T-helper 2 cell (primary cell): ENCODE results near the gene PDE6D.
"Not testable (repeated sequence)": the region's sequence is repeated elsewhere in the genome, so short reads cannot be mapped to it uniquely, and the experiment has no call there.

Source experiments
- DNase-seq, 5 experiments: peaks; one replicate each; pipeline versions ENCODE4 v3.0.0 to v3.0.0-alpha.2; 2012 to 2022

PDE6D gene

DNA sequence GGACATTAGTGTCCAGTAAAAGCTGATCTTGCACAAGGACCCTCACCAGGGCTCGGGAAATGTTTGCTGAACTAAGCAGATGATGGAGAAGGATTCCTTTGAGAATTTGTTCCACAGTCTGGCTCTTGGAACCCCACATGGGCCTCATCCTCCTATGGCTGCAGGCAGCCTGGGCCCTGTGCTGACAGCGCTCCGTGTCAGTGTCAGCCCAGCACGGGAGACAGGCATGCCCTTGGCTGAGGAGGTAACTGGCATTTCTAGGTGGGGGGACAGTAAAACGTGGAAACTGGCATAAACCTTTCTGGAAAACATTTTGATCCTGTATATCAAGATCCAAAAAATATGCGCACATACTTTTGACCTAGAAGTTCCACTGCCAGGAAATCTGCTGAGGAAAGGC lies 62.3 kb downstream of the PDE6D start:
- no peak for DNase-seq

DNA sequence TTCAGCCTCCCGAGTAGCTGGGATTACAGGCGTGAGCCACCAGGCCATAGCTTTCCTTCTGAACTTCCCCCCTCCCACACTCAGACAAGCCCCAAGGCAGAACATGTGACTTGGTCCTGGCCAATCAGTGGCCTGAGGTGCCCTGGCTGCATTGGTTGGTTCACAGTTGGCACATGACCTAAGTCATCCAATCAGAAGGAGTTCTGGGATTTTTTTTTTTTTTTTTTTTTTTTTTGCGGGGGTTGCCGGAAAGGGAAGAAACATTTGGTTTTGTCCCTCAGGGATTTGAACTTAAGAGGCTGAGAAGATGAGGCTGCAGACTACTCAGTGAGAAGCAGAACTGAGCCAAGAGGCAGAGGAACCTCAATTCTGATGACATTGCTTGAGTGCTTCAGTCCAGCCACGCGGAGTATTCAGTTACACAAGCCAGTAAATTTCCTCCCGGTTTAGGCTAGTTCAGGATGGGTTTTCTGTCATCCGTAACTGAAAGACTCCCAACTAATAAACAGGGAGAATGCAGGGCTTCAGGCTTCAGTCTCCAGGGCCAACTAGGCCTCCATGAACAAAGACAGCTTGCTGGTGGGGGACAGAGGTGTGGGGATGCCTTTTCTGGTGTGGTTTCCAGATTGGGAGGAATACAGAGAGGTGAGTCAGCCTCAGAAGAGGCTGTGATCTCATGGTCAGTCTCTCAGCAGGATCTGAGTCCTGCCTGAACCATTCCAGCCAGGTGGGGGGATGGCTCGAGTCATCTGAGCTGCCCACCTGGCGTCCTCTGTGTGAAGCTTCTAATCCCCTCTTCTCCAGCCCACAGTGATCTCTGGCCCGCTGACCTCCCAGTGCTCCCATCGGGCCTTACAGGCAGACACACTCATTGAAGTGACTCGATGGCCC lies 63.6 kb downstream of the PDE6D start:
- peak in 1 of 5 experiments; percentile 57 for DNase-seq

- DNase-seq = no peak
Observed at GRCh38 chr2:231716666-231717280, 64.3 kb downstream of the PDE6D start.

GRCh38 chr2:231715988-231716616 lies 65.0 kb downstream of the PDE6D start:
- no peak for DNase-seq

GRCh38 chr2:231715499-231715837 lies 65.6 kb downstream of the PDE6D start:
- DNase-seq = no peak

GRCh38 chr2:231714639-231715498 lies 66.2 kb downstream of the PDE6D start:
- DNase-seq = peak; percentile 62 to 73 (median 67)

DNA sequence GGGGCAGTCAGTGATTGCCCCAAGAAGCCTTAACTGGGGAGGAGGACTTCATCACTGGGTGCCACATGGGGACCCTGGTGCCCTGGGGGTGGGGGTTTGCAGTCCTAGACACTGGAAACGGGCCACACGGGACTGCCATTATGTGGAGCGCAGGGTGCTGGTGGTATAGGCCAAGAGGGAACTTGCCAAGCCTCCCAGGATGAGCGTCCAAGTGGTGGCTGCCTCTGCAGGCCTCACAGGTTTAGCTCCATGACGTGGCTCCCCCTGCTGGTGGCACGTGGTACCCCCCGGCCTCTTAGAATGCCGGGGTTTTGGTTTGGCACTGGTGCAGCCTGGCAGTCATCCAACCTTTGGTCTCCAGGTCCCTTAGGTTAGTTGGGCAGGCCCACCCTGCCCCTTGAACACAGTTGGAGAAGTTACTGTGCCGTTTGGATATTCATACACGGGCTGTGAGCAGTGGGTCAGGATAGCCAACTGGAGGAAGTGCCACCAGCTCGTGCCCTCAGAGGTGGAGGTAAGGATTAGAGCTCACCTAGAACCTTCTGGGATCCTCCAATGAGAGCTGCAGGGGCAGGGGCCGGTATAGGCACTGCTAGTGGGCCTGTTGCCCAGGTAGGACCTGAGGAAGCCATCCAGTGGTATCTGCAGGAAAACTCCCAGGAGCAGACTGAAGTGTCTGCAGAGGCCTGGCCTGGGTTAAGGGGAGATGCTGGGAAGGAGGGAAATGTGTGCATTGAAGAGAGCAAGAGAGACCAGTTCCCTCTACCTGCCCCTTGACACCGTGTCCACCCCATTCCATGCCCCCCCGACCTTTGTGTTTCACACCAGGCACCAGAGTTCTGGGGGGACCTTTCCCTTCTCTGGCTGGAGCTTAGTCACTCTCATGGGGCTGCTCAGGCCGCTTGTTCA lies 67.1 kb downstream of the PDE6D start:
- peak; percentile 81 to 87 (median 85) for DNase-seq

DNA sequence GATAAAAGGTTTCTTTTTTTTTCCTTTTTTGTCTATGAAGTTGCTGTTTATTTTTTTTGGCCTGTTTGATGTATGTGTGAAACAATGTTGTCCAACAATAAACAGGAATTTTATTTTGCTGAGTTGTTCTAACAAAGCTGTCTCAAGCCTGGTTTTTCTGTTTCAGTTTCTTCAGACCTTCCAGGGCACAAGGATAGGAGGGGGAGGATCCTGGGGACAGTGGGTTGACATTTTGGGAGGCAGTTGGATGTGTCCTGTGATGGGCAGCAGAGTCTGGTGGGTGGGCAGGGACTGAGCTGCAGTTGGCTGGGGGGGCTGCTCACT lies 67.7 kb downstream of the PDE6D start:
- not testable (repeated sequence) for DNase-seq

DNA sequence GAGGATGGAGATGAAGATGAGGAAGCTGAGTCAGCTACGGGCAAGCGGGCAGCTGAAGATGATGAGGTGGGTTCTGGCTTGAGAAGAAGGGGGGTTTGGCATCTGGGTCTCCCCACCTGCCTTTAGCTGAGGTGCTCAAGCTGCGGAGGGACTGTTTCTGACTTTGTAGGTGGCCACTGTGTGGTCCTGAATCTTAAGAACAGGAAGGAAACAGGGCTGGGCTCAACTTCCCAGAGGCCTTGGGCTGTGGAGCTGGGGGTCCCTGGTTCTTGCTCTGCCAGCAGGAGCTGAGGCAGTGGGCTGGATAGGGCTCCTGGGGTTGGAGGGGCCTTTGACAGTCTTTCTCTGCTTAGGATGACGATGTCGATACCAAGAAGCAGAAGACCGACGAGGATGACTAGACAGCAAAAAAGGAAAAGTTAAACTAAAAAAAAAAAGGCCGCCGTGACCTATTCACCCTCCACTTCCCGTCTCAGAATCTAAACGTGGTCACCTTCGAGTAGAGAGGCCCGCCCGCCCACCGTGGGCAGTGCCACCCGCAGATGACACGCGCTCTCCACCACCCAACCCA lies 68.5 kb downstream of the PDE6D start:
- peak in 4 of 5 experiments; percentile 29 to 57 (median 47) for DNase-seq

DNA sequence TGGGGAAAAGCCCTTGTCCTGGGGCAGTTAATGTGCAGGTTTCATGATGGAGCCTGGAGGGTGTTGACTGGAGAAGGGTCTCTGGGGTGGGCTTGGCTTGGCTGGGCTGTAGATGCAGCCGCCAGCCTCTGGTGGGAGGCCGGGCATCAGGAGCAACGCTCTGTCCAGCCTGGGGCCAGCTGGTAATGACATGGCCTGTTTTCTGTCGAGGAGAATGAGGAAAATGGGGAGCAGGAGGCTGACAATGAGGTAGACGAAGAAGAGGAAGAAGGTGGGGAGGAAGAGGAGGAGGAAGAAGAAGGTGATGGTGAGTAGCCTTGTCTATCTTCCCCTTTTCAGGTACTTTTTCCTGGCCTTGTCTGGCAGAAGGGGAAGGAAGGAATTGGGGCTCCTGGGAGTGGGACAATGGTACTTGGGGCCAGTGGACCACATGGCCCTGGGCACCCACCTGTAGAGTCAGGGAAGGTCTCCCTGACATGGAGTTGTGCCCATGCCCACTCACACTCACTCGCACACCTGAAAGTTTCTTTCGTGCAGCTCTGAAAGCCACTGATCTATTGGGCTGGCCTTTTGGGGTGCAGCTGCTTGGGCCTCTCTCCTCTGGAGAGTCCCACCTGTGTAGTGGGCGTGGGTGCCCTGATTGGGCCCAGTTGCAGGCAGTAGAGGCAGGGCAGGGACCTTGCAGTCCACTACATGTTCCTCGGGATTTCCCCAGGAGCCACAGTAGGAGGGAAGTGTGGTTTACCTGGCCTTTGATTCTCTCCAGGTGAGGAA lies 69.2 kb downstream of the PDE6D start:
- DNase-seq = no peak

DNA sequence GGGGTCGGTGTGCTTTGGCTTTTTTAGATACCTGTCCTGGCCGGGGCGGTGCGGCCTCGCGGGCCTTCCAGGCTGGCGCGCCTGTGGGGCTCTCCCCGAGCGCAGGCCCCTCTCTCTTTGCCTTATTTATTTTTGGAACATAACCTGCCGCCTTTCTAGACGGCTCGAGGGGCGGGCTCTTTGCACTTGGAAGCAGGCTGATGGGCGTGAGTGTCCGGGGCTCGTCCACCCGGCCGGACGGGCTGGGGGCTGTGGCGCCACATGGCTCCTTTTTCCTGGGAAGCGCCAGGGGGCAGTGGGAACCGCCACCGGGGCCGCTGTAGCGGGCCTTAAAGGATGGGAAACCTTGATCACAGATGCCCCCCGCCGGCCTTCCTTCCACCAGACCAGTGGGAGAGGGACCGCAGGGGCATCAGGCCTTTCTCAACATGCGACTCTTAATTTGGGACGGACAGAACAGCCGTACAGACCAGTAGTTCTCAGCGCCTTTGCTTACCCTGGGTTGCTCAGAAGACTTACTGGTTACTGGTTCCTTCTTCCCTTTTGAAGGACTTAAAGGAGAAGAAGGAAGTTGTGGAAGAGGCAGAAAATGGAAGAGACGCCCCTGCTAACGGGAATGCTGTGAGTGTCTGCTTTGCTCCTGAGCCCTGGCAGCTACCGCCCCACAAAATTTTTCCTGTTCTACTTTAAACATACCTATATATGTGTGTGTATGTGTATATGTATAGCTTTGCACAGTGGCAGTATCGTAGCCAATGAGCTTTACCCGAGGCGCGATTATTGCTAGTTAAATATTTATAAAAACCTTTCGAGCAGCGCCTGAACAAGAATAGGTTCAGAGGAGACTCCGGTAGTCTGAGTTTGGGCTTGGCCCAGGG lies 70.0 kb downstream of the PDE6D start:
- DNase-seq = peak in 2 of 5 experiments; percentile 15 to 19

GRCh38 chr2:231709981-231710798 lies 70.9 kb downstream of the PDE6D start:
- DNase-seq = peak; percentile 76 to 92 (median 80)

- peak in 1 of 5 experiments; percentile 41 for DNase-seq
Observed at GRCh38 chr2:231709636-231709980, 71.5 kb downstream of the PDE6D start.

GRCh38 chr2:231708773-231709635 lies 72.1 kb downstream of the PDE6D start:
- peak; percentile 24 to 74 (median 52) for DNase-seq

DNA sequence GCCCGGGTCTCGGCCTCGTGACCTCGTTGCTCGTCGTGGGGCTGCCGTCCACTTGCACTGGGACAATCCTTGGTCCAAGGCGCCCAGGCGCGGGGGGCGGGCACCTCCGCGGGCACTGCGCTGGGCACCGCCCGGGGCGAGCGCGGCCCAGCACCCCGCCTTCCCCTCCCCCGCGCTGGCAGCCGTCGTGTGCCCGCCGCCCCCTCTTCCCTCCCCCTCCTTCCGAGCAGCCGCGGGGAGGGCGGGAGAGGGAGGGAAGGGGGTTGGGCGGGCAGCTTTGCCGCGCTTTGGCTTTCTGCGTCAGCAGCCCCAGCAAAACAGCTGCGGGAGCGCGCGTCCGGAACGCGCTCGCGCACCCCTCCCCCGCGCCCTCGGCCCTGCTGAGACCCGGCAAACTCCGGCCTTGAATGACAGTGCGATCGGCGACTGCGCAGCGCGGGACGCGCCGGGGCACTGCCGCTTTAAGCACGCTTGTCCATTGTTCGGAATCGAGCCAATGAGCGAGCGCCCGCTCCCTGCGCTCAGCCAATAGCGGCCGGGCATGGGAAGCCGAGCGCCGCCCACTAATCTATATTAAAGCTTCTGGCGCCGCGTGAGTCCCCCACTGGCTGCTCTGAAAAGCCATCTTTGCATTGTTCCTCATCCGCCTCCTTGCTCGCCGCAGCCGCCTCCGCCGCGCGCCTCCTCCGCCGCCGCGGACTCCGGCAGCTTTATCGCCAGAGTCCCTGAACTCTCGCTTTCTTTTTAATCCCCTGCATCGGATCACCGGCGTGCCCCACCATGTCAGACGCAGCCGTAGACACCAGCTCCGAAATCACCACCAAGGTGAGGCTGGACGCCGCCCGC lies 72.9 kb downstream of the PDE6D start, which contains the start of gene PTMA:
Gene PTMA, plus strand, starts transcription at position 599 of the 846 bp plus-strand sequence. Its CDS starts 182 bp downstream, at position 781.
- DNase-seq = peak; percentile 98 to 100 (median 99)

GRCh38 chr2:231707625-231707926 lies 73.5 kb downstream of the PDE6D start:
- peak in 3 of 5 experiments; percentile 24 to 61 (median 42) for DNase-seq
